ENCODE measurements around the gene CSNK1G2.

Gene CSNK1G2

DNA sequence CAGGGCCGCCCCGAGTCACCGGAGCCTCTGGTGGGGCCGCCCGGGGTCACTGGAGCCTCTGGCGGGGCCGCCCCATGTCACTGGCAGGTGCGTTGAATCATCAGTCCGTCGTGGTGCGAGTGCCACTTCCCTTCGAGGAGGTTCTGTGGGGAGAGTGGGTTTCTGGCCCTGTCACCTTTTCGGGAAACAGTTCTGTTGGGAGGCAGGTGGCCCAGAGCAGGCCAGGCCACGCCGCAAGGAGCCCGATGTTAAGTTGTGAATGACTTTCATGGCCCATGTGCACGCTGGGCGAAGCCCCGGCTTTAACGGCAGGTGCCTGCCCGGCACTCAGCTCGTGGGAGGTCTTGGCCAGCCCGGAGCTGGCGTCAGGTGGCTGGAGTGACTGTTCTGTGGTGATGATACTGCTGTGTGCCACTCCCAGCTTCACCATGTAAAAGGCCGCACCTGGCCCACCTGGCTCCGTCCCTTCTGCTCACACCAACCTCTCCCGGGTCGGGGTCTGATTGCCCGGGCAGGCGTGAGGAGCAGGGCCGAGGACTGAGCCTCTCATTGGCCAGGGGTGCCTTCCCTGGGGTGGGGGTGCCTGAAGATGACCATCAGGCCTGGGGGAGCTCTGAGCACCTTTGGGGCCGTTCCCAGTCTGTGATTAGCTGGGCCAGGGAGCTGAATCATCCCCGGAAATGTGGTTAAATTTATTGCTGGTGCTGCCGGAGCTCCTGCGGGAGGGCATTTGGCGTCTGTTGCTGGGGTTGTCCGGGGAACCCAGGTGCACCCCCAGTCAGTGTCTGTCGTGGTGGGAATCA, 29.2 kb downstream of the CSNK1G2 start:
- Histone ChIP-seq H3K36me3 (ENCODE audit: control insufficient read depth, insufficient read depth, low read length) (peaks cover 33% of the 10 kb centered on the region), H3K4me3 (ENCODE audit: low read depth, low read length) (no peak overlapping the region), H3K9me3 (ENCODE audit: control insufficient read depth, insufficient read depth, low read length) (no peaks in the 10 kb centered on the region), H3K27ac (ENCODE audit: low read depth, low read length) (no peak overlapping the region), H3K4me1 (ENCODE audit: control insufficient read depth, insufficient read depth, low read length) (no peaks in the 10 kb centered on the region), H3K27me3 (ENCODE audit: control insufficient read depth, insufficient read depth, low read length) (no peaks in the 10 kb centered on the region), H3K9ac (ENCODE audit: low read depth, low read length) (no peak overlapping the region)

DNA sequence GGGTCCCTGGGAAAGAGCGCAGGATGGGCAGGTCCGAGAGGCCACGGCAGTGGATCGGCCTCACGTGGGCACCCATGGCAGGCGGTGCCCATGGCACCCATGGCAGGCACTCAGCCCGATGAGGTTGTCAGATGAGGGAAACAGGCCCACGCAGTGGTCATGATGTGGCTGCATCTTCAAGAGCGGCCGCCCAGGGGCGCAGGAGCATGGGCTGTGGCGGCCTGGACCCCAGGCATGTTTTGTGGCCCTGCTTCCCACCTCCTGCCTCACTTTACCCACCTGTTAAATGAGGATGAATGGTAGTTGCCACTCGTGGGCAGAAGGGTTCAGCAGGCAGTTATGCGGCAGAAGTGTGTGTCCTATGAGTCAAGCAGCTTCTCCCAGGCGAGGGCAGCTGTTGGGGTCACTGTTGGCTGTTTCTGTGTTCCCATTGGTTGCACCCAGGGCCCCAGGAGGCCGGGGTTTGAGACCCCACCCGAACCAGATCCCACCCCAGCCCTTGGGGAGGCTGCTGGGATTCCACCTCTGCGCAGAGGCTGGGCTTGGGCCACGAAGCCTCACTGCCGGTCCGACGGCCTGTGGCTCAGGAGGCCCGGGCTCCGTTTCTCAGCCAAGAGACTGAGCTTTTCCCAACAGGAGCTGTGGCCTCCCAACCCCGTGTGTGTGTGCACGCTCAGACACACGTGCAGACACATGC, 30.0 kb downstream of the CSNK1G2 start:
- Histone ChIP-seq H3K4me3 (ENCODE audit: low read depth, low read length) (no peak overlapping the region), H3K36me3 (ENCODE audit: control insufficient read depth, insufficient read depth, low read length) (peaks cover 39% of the 10 kb centered on the region), H3K9ac (ENCODE audit: low read depth, low read length) (no peak overlapping the region), H3K9me3 (ENCODE audit: control insufficient read depth, insufficient read depth, low read length) (no peaks in the 10 kb centered on the region), H3K4me1 (ENCODE audit: control insufficient read depth, insufficient read depth, low read length) (no peaks in the 10 kb centered on the region), H3K27me3 (ENCODE audit: control insufficient read depth, insufficient read depth, low read length) (no peaks in the 10 kb centered on the region), H3K27ac (ENCODE audit: low read depth, low read length) (no peak overlapping the region)

DNA sequence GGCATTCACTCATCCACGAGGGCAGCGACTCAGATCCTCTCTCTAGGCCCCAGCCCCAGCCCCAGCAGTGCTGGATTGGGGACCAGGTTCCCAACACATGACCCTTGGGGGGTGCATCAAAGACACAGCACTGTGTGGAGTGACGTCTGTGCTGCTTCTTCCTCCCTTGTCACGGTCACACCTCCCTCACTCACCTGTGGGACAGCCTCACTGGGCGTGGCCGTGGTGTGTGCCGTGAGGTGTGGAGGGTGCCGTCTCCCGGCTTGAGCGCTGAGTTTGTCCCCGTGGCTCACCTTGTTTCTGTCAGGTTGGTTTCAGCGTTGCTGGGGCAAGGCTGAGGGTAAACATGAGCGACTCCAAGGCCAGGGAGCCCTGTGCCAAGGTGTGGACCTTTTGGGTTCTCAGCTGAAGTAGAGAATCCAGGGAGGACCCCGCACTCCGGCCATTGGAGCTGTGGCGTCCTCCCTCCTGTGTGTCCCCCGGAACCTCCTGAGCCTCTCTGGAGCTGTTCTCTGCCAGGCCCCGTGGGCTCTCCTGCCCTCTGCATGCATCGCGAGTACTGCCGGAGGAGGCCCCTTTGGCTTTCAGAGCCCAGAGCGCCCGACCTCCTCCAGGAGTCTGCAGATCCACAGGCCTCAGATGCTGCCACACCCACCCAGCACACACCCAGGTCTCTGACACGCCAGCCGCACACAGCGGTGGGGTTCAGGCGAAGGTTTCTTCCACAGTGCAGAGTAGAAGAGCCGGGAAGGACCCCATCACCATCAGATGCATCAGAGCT, 33.6 kb downstream of the CSNK1G2 start:
- no peak overlapping the region for H3K9ac ChIP-seq (ENCODE audit: low read depth, low read length)
- H3K4me3 ChIP-seq (ENCODE audit: low read depth, low read length): no peak overlapping the region
- no peaks in the 10 kb centered on the region for H3K9me3 ChIP-seq (ENCODE audit: control insufficient read depth, insufficient read depth, low read length)
- no peak overlapping the region for H3K27ac ChIP-seq (ENCODE audit: low read depth, low read length)
- no peaks in the 10 kb centered on the region for H3K4me1 ChIP-seq (ENCODE audit: control insufficient read depth, insufficient read depth, low read length)
- no peaks in the 10 kb centered on the region for H3K27me3 ChIP-seq (ENCODE audit: control insufficient read depth, insufficient read depth, low read length)
- H3K36me3 ChIP-seq (ENCODE audit: control insufficient read depth, insufficient read depth, low read length): peaks cover 49% of the 10 kb centered on the region

DNA sequence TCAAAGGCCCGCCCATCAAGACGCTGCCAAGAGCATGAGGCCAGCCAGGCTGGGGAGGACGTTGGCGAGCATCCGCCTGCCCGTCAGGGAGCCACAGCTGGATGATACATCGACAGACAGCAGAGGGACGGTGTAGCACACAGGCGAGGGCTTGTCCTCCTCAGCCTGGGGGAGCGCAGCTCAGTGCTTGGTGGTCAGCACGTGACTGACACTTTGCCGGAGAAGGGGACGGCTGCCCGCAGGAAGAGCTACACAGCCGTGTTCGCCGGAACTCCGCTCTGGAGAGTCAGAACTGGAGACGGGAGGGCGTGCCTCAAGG, 34.1 kb downstream of the CSNK1G2 start:
- Histone ChIP-seq H3K36me3 (ENCODE audit: control insufficient read depth, insufficient read depth, low read length) (peaks cover 49% of the 10 kb centered on the region), H3K27ac (ENCODE audit: low read depth, low read length) (no peak overlapping the region)

GRCh38 chr19:1977120-1977519, 36.1 kb downstream of the CSNK1G2 start:
- Histone ChIP-seq H3K9ac (ENCODE audit: low read depth, low read length) (no peak overlapping the region), H3K36me3 (ENCODE audit: control insufficient read depth, insufficient read depth, low read length) (peaks cover 50% of the 10 kb centered on the region), H3K27me3 (ENCODE audit: control insufficient read depth, insufficient read depth, low read length) (no peaks in the 10 kb centered on the region), H3K27ac (ENCODE audit: low read depth, low read length) (no peak overlapping the region), H3K4me3 (ENCODE audit: low read depth, low read length) (no peak overlapping the region), H3K9me3 (ENCODE audit: control insufficient read depth, insufficient read depth, low read length) (no peaks in the 10 kb centered on the region), H3K4me1 (ENCODE audit: control insufficient read depth, insufficient read depth, low read length) (no peaks in the 10 kb centered on the region)

More for the DNA sequence above, 34.1 kb downstream of the CSNK1G2 start:
- Histone ChIP-seq H3K4me1 (ENCODE audit: control insufficient read depth, insufficient read depth, low read length) (no peaks in the 10 kb centered on the region), H3K9ac (ENCODE audit: low read depth, low read length) (no peak overlapping the region), H3K4me3 (ENCODE audit: low read depth, low read length) (no peak overlapping the region), H3K9me3 (ENCODE audit: control insufficient read depth, insufficient read depth, low read length) (no peaks in the 10 kb centered on the region), H3K27me3 (ENCODE audit: control insufficient read depth, insufficient read depth, low read length) (no peaks in the 10 kb centered on the region)

DNA sequence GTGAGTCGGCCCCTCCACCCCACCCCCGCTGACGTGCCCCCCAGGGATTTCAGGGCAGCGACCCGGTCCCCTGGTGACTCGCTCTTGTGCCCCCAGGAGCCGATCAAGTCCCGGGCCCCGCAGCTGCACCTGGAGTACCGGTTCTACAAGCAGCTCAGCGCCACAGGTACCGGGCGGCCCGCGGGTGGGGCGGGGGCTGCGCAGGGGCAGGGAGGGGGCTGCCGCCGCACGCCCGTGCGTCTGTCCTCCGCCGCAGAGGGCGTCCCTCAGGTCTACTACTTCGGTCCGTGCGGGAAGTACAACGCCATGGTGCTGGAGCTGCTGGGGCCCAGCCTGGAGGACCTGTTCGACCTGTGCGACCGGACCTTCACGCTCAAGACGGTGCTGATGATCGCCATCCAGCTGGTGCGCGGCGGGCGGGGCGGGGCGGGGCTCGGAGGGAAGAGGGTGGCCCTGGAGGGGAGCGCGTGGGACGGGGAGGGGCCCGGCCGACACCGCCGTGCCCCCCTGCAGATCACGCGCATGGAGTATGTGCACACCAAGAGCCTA, 37.4 kb downstream of the CSNK1G2 start:
- H3K27me3 ChIP-seq (ENCODE audit: control insufficient read depth, insufficient read depth, low read length): no peaks in the 10 kb centered on the region
- no peak overlapping the region for H3K9ac ChIP-seq (ENCODE audit: low read depth, low read length)
- H3K4me3 ChIP-seq (ENCODE audit: low read depth, low read length): no peak overlapping the region
- no peaks in the 10 kb centered on the region for H3K4me1 ChIP-seq (ENCODE audit: control insufficient read depth, insufficient read depth, low read length)
- no peaks in the 10 kb centered on the region for H3K9me3 ChIP-seq (ENCODE audit: control insufficient read depth, insufficient read depth, low read length)
- no peak overlapping the region for H3K27ac ChIP-seq (ENCODE audit: low read depth, low read length)
- peaks cover 54% of the 10 kb centered on the region for H3K36me3 ChIP-seq (ENCODE audit: control insufficient read depth, insufficient read depth, low read length)

GRCh38 chr19:1979017-1979416, 38.0 kb downstream of the CSNK1G2 start:
- Histone ChIP-seq H3K36me3 (ENCODE audit: control insufficient read depth, insufficient read depth, low read length) (peaks cover 53% of the 10 kb centered on the region), H3K27ac (ENCODE audit: low read depth, low read length) (no peak overlapping the region), H3K4me1 (ENCODE audit: control insufficient read depth, insufficient read depth, low read length) (no peaks in the 10 kb centered on the region), H3K9me3 (ENCODE audit: control insufficient read depth, insufficient read depth, low read length) (no peaks in the 10 kb centered on the region), H3K4me3 (ENCODE audit: low read depth, low read length) (no peak overlapping the region), H3K9ac (ENCODE audit: low read depth, low read length) (no peak overlapping the region), H3K27me3 (ENCODE audit: control insufficient read depth, insufficient read depth, low read length) (no peaks in the 10 kb centered on the region)

DNA sequence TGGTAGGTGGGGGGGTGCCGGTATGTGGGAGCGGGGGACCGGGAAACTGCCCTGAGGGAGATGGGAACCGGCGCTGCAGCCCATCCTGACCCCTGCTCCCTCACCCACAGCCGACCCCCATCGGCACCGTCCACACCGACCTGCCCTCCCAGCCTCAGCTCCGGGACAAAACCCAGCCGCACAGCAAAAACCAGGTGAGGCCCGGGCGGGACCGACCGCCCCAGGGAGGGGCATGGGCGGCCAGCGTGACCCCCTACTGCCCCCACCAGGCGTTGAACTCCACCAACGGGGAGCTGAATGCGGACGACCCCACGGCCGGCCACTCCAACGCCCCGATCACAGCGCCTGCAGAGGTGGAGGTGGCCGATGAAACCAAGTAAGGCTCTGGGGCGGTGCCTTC, 38.7 kb downstream of the CSNK1G2 start:
- Histone ChIP-seq H3K4me3 (ENCODE audit: low read depth, low read length) (no peak overlapping the region), H3K27me3 (ENCODE audit: control insufficient read depth, insufficient read depth, low read length) (no peaks in the 10 kb centered on the region), H3K9me3 (ENCODE audit: control insufficient read depth, insufficient read depth, low read length) (no peaks in the 10 kb centered on the region), H3K4me1 (ENCODE audit: control insufficient read depth, insufficient read depth, low read length) (no peaks in the 10 kb centered on the region), H3K36me3 (ENCODE audit: control insufficient read depth, insufficient read depth, low read length) (peaks cover 49% of the 10 kb centered on the region), H3K9ac (ENCODE audit: low read depth, low read length) (no peak overlapping the region), H3K27ac (ENCODE audit: low read depth, low read length) (no peak overlapping the region)

DNA sequence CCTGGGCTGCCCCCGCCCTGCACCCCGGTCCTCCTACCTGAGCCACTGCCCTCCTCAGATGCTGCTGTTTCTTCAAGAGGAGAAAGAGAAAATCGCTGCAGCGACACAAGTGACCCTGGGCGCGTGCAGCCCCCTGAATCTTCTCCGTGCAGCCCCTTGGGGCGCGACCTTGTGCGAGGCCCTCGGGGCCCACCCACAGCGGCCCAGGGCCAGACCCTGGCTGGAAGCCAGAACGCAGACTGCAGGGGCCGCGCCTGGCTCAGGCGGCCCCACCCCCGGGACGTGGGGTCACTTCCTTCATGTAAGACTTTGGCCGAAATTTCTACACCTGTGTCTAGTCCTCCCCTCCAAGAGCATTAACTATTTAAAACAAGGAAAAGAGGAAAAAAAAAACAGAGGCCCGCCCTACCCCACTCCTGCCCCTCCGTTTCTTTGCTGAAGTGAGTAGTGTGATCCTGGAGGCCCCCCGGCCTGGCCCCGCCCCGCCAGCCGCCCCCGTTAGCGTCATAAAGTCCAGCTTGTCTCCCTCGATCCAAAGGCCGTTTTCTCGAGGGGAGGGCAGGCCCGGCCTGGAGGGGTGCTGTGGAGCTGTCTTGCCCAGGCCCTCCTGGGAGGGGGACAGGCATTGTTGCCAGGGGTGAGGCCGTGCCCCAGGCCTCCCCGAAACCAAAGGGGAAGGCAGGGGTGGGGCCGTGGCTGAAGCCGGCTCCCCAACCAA, 39.3 kb downstream of the CSNK1G2 start:
- Histone ChIP-seq H3K4me3 (ENCODE audit: low read depth, low read length) (no peak overlapping the region), H3K27me3 (ENCODE audit: control insufficient read depth, insufficient read depth, low read length) (no peaks in the 10 kb centered on the region), H3K36me3 (ENCODE audit: control insufficient read depth, insufficient read depth, low read length) (peaks cover 49% of the 10 kb centered on the region), H3K4me1 (ENCODE audit: control insufficient read depth, insufficient read depth, low read length) (no peaks in the 10 kb centered on the region), H3K9ac (ENCODE audit: low read depth, low read length) (no peak overlapping the region), H3K9me3 (ENCODE audit: control insufficient read depth, insufficient read depth, low read length) (no peaks in the 10 kb centered on the region), H3K27ac (ENCODE audit: low read depth, low read length) (no peak overlapping the region)

DNA sequence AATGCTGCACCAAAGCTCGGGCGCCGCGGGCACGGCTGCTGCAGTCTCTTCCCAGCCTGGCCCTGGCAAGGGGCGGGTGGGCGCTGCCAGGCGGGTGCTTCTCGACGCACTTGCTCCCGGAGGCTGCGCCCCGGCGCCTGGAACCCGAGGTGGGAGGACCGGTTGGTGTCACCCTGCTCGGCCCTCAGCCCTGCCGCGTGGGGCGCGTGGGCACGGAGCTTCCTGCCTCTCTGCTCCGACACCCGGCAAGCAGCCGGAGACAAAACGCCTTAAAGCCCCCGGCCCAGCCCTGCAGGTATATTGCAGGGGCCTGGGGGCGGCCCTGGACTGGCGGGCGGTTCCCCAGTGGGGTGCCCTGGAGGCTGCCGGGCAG, 39.8 kb downstream of the CSNK1G2 start:
- H3K27me3 ChIP-seq (ENCODE audit: control insufficient read depth, insufficient read depth, low read length): no peaks in the 10 kb centered on the region
- peaks cover 47% of the 10 kb centered on the region for H3K36me3 ChIP-seq (ENCODE audit: control insufficient read depth, insufficient read depth, low read length)
- H3K9ac ChIP-seq (ENCODE audit: low read depth, low read length): no peak overlapping the region
- no peaks in the 10 kb centered on the region for H3K4me1 ChIP-seq (ENCODE audit: control insufficient read depth, insufficient read depth, low read length)
- H3K9me3 ChIP-seq (ENCODE audit: control insufficient read depth, insufficient read depth, low read length): no peaks in the 10 kb centered on the region
- H3K27ac ChIP-seq (ENCODE audit: low read depth, low read length): no peak overlapping the region
- H3K4me3 ChIP-seq (ENCODE audit: low read depth, low read length): no peak overlapping the region

Data from HUES48 (cell line).